ENCODE results near the gene ITGB8.

The ITGB8 gene

GRCh38 chr7:20430664-20431063 is 100.0 kb downstream of the ITGB8 start:
- DNase-seq (ENCODE audit: low spot score) = no peak

DNA sequence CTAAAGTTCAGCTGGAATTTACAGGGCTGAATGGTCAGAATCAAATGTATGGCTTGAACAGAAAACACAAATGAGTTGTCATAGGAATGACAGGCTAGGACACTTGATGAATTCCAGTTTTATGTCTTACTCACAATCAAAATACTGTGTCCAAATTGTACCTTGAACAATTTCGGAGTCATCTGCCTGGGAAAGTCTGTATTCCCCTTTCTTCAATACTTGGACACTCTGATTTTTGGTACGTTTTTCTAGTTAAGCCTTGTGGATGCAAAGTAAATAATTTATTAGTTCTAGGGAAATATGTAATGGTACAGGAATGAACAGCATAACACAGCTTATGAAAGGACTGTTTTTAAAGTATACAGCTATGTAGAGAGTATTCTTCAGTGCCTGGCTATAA is 100.4 kb downstream of the ITGB8 start:
- DNase-seq (ENCODE audit: low spot score) = no peak

DNA sequence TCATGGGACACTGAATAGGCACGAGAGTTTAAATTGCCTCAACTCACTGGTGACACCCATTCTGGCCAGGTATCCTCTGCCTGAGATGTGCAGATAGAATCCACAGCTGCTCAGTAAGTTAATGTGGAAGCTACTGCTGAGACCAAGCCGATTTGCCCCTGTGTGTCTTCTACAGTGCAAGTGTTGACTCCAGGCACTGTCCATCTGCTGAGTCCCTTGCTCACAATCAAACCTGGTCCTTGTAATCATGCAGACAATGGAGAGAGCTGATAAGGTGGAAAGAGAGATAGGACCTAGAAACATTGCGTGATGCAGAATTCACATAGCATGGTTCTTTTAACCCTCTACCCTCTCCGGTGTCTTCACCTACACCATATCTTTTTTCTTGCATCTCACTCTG is 101.4 kb downstream of the ITGB8 start:
- DNase-seq (ENCODE audit: low spot score) = no peak

- no peak for DNase-seq (ENCODE audit: low spot score)
Measured at GRCh38 chr7:20435305-20435704, 104.6 kb downstream of the ITGB8 start.

- no peak for DNase-seq (ENCODE audit: low spot score)
Measured at GRCh38 chr7:20438248-20438647, 107.5 kb downstream of the ITGB8 start.

- DNase-seq (ENCODE audit: low spot score) = no peak
Measured at GRCh38 chr7:20438694-20439376, 108.1 kb downstream of the ITGB8 start.

- DNase-seq (ENCODE audit: low spot score) = no peak
Measured at GRCh38 chr7:20439416-20440185, 108.9 kb downstream of the ITGB8 start.

- peak; percentile 22 for DNase-seq (ENCODE audit: low spot score)
Measured at GRCh38 chr7:20440472-20441105, 109.9 kb downstream of the ITGB8 start.

DNA sequence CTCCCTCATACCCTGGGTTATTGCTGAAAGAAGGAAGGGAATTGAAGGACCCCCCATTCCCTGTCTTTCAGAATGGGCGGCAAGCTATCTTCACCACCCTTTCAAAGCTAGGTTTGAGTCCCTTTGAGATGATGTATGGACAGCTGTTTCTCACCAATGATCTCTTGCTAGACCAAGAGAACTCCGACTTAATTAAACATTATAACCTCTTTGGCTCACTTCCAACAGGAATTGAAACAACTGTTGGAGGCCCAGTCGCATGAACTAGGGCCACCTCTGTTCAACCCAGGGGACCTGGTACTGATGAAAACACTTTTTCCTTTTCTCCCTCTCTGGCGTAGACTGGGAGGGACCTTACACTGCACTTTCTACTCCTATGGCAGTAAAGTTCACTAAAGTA is 110.6 kb downstream of the ITGB8 start:
- DNase-seq (ENCODE audit: low spot score) = no peak

DNA sequence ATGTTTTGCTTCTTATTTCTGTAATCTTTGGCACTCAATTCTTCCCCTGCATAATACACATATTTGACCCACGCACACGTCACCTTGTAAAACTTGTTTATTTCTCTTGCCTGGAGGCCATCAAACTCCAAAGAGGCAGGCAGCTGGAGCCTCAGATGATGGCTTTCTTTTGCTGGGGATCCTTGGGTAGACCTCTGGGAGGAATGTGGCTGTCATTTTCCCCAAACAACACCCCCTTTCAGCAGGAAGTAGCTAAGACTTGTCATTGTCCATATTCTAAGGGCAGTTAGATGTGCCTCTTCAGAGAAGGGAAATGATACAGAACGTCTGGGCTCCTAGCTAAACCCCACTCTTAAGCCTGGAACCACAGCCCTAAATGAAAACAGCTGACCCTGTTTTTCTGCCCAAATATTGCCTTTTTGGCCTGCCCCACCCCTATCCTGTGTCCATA is 111.3 kb downstream of the ITGB8 start:
- no peak for DNase-seq (ENCODE audit: low spot score)

- DNase-seq (ENCODE audit: low spot score) = no peak
Measured at GRCh38 chr7:20442951-20443350, 112.3 kb downstream of the ITGB8 start.

- DNase-seq (ENCODE audit: low spot score) = no peak
Measured at GRCh38 chr7:20444030-20444800, 113.5 kb downstream of the ITGB8 start.

GRCh38 chr7:20447021-20447650 is 116.4 kb downstream of the ITGB8 start:
- DNase-seq (ENCODE audit: low spot score) = no peak

DNA sequence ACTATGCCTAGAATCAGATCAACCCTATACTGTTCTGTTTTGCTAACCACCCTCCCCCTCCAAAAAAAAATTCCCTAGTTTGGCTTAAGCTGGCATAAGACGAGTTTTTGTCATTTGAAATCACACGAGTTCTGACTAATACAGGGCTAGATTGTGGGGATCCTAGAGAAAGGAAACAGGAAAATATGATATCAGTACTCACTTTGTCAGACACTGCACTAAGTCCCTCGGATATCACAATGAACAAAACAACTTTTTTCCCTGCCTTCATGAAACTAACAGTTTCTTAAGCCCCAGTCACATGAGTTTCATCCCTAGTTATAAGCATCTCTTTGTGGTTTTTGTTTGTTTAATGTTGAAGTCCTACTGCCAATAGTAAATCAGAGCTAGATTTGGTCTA is 118.5 kb downstream of the ITGB8 start:
- no peak for DNase-seq (ENCODE audit: low spot score)

DNA sequence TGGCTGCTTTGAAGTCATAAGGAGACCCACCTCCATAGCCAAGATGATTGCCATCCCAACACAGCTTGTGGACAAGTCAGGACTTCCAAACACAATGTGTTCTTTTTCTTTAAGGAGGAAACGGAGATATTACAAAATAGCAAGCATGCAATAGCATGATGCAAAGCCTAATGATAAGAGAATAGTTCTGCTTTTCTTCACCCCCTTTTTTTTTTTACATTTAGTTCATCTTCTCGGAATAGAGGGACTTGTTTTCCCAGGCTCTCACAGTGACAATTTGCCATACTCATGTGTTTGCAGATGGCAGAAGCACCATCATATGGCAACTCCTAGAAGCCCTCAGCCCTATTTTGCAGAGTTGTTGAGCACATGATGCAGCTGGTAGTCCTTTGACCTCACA is 119.8 kb downstream of the ITGB8 start:
- DNase-seq (ENCODE audit: low spot score) = no peak

DNA sequence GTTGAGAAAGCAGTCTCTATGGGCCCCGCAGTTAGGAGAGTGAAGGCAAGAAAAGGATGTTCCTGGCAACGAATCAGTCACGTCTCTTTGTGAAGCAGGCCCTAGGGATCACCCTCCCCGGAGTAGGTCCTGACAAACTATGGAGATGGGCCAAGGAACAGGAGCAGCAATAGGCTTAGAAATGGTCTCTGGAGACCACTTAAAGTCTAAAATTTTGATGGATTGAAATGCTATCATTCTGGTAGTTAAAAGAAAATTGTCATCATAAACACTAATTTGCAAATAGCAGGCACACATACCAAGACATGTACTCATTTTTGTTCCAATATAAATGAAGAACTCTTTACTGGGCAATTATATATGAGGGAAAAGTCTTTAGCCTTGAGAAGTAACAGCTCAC is 123.5 kb downstream of the ITGB8 start:
- no peak for DNase-seq (ENCODE audit: low spot score)

DNA sequence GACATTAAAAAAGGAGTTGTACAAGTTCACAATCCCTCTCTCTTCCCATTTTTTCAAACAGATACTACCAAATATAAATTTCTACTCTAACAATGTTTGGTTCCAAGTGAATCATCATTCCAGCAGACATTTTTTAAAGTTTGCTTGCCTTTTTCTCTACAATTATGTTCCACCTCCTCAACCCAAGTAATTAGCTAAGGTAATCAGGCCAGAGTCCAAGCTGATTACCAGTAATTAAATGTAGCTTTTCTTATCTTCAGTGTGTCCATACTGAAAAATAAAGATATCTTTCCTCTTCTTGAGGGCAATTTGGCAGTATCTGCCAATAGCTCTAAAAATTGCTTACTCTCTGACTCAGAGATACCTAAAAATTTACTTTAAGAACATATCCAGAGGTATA is 126.0 kb downstream of the ITGB8 start:
- DNase-seq (ENCODE audit: low spot score) = no peak

DNA sequence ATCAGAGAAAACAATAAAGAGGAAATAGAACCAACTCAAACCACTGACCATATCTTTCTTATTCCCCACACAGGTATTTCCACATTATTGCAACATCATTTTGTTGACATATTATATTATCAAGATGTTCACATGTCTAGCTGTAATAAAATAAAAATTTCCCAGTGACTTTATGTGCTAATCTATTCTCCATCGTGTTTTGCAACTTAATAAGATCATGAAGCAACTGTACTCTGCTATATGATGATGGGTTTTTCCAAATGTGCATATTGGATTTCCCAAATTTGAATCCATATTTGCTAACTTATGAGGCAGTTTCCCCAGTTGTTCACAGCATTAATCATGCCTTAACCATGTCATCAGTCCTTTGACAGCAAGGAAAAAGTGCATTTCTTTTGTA is 127.8 kb downstream of the ITGB8 start:
- no peak for DNase-seq (ENCODE audit: low spot score)

DNA sequence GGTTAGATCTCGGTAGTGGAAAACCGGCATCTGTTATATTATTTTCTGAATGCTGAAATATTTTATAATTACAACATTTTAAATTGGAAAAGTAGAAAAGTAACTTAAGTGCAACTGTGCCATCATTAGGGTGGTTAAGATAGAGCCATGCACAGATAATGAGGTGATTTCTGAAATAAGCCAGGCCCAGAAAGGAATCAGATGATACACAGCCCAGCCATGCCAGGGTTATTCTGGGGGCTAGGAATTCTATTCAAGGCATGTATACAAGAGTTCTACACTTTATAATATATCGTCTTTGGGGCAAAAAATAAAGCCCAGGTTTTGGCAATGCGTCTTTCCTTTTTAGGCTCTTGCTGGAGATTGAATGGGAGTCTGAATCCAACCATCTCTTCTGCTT is 128.7 kb downstream of the ITGB8 start:
- DNase-seq (ENCODE audit: low spot score) = no peak

DNA sequence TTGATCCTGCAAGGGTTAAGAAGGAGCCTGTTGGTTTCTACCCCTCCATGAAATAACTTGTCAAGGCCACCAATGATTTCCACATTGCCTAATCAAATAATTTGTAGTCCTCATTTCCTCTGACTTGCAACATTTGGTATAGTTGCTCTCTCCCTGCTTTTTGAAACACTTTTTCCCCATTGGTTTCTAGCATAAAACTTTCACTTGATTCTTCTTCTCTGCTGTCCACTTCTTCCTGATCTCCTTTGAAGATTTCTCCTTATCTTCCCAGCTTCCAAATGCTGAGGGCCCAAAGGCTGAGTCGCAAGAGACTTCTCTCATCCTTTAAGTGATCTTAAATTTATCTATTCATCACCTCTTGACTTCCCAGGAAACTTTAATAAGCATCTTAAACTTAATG is 134.2 kb downstream of the ITGB8 start:
- no peak for DNase-seq (ENCODE audit: low spot score)

All from hematopoietic multipotent progenitor cell treated with erythropoietin and hydrocortisone succinate and interleukin-3 and kit ligand, for 15 days (in vitro differentiated cells).